Epidermal melanocyte (primary cell): ENCODE results near the gene EVA1C.
"Not testable (repeated sequence)": the region's sequence is repeated elsewhere in the genome, so short reads cannot be mapped to it uniquely, and the experiment has no call there.

Source experiments
- DNase-seq: peaks from one replicate; pipeline ENCODE4 v3.0.0; 2011; ENCODE audit warnings: low spot score; ENCODE audit not compliant: insufficient read length

The EVA1C gene

DNA sequence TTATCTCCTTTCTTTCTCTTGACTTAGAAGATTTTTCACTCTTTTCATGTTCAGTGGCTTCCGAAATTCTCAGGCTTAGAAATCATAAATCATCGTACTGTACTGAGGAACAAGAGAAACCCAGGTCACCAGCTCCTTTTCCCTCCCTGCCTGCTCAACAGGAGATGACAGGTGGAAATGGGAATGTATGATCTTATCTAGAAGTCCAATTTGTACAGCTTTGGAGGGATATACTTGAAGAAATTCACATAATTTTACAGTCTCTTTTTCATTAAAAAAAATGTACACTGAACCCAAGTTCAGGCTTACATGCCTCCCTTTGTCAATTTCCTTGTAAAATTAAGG is 11.7 kb downstream of the EVA1C start:
- no peak for DNase-seq

DNA sequence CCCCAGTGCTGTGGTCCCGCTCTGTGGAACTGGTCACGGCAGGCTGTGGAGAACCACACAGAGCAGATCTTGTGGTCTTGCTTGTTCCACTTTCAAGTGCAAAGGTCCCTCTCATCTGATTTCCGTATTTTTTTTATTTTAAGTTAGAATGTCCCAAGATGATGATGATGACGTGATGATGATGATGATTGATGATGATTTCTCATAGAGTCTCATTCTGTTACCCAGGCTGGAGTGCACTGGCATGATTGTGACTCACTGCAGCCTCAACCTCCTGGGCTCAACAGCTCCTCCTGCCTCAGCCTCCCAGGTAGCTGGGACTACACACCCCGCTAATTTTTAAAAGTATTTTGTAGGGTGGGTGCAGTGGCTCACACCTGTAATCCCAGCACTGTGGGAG is 12.2 kb downstream of the EVA1C start:
- no peak for DNase-seq

DNA sequence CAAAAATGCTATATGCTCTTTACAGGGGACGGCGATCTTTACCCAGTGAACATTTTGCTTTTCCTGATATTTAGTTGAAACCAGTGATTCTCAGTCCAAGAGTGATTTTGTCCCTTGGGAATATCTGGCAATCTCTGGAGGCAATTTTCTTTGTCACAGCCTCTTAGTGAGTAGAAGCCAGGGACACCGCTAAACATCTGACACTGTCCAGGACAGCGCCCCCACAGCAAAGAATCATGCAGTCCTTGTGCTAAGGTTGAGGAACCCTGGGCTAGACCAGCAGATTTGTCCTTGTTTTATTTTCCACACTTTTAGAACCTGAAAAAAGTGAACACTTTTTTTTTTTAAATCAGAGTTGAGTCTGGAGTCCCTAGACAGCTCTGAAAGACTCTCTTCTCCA is 13.1 kb downstream of the EVA1C start:
- no peak for DNase-seq

DNA sequence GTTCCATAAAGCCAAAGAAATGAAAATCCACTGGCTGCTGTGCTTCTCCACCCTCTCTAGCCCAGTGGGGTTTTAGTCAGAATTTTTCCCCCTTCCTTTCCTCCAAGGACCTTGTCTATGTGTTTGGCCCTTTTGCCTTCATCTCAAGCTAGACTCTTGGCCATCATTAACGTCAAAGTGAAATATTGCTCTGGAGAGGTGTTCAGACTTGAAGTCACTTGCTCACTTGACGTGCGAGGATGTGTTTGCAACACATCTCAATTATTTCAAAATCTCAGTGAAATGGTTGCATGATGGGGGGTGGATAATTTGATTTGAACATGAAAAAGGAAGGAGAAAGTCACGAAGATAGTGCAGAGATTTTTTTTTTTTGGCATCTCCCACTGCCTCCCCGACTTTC is 13.6 kb downstream of the EVA1C start:
- DNase-seq = no peak

DNA sequence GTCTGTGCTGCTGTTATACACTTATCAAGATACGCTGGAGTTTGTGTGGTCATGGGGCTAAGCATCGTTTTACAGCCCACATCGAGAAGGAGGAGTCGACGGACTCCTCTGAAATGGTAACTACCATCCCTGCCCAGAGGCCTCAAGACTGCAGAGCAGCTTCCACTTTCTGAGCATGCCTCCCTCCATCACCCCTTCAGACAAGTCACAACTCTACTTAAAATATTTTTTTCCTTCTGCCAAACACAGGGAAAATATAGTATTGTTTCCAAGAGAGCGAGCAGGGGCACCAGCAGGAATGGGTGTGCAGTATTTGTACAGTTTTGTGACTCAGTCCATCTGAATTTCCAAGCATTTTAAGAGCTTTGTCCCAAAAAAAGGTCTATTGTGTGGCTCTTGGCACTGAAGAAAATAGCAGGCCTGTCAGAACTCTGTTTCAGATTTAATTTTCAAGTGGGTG is 14.1 kb downstream of the EVA1C start:
- no peak for DNase-seq

DNA sequence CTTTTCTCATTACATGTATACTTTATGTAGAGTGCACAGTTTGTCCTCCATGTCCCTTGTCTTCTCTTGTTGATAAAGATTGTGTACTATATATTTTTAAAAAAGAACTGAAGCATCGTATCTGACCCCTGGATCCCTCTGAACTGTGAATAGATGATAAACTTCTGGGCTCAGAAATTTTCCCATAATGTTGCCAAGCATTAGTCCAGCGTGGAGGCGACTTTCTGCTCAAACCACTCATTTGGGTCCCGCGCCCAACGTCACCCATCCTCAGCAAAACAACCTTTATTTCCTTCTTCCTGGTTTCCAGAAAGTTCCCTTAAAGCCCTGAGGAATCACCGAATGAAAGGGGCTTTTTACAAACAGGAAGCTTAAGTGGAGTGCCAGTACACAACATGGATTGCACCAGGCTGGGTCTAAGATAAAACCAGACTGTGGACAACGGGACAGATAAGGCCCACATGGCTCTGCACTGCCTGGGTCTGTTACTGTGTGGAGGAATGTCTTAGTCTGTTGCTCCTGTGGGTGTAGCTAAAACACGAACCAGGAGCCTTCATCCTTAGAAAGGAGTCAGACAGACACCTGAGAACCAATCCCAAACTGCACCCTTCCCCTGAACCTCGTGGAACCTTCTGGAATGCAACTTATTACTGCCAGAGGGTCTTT is 15.6 kb downstream of the EVA1C start:
- no peak for DNase-seq

DNA sequence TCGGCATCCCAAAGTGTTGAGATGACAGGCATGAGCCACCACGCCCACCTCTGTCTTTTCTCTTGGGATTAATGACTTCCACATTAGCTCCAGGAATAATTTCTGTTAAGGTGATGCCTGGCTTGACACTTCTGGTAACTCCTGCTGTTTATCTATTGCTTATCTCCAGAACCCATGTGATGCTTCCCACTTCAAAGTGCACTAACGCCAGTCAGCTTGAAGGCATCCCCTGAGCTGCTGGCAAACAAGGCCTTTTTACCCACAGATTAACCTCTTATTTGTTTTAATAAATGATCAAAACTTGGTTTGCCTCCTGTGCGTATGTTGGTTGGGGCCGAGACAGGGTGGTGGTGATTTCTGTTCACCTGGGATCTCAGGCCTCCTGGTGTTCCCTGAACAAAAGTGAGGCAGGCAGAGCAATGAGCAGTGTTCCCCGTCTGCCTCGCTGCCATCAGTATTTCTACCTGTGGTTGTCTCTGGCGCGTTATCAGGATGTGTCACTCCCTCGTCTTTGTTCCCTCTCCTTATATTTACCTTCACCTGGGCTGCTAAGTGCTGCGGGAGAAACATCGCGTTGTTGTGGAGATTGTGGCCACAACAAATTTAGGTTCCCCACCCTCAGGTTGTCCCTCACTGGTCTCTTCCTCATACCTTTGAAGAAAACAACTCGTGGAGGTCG is 20.6 kb downstream of the EVA1C start:
- not testable (repeated sequence) for DNase-seq

DNA sequence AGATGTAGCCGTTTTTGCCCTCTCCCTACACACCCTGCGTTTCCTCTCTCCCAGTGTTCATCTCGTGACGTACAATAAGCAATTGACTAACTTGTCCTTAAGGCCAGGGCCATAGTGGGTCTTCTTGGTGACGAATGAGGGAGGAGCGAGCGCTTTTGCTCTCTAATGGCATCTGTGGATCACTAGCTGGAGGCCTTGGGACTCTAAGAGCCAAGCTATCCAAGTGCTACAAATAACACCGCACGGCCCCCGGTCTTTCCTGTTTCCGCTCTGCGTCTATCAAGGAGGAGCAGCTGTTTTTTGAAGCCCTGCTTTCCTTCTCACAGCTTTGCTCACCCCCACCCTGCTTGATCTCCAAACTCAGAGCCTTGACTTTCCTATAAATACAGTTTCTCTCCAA is 25.2 kb downstream of the EVA1C start:
- no peak for DNase-seq

DNA sequence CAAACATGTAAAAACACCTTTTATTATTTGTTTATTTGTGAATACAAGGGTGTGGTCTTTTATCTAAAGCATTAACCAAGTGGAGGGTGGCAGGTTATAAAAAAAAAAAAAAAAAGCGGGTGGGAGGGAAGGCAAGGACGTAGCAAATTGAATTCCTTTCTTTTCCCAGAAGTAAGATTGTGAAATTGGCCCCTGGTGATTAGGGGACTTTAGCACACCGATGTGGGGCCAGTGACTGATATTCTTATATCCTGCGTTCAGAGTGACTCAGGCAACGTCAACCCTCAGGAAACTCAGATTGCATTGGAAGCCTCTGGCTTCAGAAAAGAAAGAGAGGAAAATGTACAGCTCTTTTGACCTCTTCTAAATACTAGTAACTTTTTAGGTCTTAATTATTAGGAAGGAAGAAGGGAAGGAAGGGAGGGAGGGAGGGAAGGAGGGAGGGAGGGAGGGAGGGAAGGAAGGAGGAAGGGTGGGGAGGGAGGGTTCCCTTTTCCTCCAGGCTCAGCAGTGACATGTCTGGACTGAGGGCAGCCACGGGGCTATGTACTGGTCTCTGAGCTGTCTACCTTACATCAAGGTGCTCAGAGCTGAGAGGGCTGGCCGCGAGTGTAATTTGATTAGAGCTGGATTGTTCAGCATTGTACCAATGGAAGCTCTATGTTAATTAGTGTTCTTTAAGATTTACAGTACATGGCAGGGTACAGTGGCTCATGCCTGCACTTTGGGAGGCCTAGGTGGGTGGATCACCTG is 30.2 kb downstream of the EVA1C start:
- DNase-seq = no peak

DNA sequence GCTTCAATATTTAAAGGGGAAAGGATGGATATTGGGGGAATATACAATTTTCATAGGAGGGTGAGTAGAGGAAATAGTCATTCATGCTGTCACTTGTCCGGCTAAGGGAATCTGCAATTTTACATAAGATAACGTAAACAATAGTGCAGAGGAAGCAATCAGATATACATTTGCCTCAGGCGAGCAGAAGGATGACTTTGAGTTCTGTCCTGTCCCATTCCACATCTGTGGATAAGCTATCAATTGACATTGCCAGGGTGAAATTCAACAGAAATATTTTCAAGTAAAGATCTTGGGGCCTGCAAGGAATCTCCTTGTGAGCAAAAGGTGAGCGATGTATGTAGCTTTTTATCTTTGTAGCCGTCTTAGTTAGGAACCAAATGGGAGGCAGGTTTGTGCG is 32.6 kb downstream of the EVA1C start:
- DNase-seq = no peak

DNA sequence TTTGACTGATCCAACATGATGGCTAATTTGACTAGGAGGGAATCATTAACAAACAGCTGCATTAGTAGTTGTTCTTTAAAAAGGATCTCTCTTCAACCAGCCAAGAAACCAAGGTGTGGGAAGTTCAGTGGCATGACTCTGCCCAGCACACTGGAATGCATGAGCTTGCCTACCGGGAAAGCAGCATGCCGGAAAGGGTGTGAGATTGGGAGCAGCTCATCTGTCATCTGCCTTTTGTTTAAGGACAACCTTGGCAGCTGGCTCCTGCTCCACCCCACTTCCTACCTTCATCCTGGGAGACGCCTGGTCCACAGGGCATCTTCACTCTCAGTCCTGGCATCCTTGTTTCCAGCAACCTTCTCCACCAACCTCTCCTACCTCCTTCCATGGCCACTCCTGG is 33.9 kb downstream of the EVA1C start:
- not testable (repeated sequence) for DNase-seq

DNA sequence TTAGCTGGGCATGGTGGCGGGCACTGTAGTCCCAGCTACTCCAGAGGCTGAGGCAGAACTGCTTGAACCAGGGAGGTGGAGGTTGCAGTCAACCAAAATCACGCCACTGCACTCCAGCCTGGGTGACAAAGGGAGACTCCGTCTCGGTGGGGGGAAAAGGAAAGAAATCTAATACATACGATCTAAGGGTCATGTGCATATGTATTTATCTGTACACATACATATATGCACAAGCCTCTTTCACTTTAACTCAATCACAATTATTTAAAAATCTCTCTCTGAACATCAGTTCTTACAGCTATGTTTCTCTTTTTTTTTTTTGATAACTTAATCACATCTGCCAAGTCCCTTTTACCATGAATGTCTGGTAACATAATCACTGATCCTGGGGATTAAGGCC is 34.7 kb downstream of the EVA1C start:
- DNase-seq = no peak

DNA sequence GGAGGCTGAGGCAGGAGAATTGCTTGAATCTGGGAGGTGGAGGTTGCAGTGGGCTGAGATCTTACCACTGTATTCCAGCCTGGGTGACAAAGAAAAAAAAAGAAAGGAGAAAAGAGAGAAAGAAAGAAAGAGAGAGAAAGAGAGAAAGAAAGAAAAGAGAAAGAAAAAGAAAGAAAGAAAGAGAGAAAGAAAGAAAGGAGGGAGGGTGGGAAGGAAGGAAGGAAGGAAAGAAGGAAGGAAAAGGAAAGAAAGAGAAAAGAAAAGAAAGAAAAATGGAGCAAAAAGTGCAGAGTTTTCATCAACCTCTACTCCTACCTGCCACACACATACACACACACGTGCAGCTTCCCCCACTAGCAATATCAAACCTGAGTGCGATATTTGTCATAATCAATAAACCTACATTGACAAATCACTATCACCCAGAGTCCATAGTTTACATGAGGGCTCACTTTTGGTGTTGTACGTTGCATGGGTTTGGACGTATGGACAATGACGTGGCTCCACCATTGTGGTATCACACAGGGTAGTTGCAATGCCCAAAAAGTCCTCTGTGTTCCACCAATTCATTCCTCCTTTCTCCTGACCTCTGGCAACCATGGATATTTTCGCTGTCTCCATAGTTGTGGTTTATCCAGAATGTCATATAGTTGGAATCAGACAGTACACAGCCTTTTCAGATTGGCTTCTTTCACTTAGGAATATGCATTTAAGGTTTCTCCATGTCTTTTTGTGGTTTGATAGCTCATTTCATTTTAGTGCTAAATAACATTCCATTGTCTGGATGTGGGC is 36.5 kb downstream of the EVA1C start:
- DNase-seq = no peak

DNA sequence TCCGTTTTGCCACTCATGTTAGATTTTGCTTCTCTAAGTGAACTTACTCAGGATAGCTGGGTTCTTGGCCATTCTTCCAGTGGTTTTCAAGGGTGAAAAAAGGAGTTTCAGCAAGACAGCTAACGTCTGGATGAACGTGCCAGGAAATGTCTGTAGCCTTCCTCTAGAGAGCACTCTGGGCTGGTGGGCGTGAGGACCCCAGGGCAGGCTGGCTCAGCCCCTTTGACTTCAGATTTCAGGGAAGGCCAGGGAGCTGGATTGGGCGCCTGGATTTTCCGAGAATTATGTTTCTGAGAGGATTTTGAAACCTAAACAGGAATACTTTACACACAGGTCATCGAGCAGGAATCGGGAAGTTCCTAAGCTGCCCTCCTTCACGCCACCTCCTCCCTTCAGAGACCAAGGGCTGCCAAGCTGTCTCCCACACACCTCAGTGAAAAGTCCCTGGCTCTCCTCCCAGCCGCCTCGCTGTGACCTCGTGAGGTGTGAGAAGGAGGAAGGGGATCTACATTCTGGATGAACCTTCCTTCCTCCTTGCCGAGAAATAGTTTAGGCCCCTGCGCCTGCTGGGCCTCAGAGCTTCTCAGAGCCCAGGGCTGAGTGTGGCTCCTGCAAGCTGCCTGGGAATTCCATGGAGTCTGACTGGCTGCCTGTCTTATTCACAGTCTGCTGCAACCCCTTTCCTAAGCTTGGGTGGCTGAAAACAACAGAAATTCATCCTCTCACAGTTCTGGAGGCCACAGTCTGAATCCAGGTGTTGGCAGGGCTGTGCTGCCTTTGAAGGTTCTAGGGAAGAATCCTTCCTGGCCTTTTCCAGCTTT is 38.6 kb downstream of the EVA1C start:
- not testable (repeated sequence) for DNase-seq

DNA sequence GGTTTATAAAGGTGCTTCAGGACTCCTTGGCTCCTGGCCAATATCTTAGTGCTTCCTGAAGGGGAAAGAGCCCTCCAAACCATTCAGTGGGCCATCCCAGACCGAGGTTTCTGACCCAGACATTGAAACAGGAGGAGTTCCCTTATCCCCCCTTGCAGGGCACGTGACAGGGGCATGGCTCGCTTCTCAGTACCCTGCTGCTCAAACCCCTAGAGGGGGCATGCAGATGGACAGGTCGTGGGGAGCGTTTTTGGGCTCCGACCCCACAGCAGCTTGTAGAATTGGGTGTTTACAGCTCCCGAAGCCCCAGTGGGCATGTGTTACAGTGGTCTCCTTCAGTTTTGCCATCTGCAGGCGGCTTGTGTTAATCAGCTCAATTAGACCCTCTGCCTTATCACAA is 39.7 kb downstream of the EVA1C start:
- DNase-seq = not testable (repeated sequence)

DNA sequence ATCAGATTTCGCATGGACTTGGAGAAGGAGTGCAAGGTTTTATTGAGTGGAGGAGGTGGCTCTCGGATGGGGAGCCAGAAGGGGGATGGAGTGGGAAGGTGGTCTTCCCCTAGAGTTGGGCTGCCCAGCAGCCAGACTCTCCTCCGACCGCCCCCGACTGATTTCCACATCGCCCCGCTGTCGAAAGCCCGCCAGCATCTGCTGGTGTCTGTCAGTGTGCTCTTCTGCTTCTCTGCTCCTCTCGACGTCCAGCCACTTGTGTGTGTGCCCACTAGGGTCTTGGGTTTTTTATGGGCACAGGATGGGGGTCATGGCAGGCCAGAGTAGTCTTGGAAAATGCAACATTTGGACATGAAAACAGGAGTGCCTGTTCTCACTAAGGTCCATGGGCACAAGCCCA is 40.1 kb downstream of the EVA1C start:
- no peak for DNase-seq

DNA sequence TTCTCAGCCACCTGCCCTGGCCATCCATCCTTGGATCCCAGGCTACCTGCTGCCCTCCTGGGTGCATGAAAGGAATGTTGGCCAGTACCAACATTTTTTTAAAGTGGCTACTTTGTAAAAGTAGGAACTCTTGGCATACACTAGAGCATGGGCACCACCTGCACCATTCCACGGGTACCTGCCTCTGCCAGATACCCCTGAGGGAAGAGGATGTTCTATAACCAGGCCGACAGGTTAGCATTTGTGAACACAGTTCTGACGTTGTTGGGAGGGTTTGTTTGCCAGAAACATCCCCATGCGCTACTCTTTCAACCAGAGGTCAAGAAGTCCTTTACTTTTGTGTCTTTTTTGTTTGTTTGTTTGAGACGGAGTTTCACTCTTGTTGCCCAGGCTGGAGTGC is 43.0 kb downstream of the EVA1C start:
- no peak for DNase-seq

DNA sequence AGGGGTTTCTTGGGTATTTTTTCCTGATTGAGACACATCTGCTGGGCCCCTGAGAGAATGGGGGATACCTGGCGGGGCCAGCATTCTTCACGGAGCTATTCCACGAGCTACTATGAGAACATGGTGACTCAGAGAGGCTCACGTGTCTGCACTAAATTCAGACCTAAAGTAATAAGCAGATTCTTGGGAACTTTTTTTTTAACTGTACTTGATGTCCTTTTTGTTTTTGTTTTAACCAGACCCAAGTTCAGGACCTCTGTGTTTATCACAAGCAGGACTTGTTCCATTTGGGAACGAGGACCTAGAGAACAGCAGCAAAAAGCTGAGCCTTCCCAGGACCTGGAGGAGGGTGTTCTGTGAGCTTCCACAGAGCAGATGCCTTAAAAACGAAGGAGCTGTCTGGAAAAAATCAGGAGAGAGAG is 44.0 kb downstream of the EVA1C start:
- no peak for DNase-seq

DNA sequence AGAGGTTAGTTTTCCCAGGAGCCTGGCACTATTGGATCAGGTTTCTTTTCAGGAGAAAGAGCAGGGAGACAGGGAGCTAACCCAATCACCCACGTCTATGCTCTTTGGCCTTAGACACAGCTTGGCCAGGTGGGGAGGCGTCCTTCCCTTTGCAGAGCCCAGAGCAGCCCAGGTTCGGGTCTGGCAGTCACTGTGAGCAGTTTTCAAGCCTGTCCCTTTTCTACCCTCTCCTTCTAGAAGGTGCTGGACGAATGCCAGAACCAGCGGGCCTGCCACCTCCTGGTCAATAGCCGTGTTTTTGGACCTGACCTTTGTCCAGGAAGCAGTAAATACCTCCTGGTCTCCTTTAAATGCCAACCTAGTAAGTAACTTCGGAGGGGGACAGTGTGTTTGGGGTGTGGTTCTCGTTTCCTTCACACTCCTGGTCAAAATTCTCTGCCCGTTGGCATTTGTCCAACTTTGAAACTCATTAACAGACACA is 44.9 kb downstream of the EVA1C start:
- DNase-seq = no peak

DNA sequence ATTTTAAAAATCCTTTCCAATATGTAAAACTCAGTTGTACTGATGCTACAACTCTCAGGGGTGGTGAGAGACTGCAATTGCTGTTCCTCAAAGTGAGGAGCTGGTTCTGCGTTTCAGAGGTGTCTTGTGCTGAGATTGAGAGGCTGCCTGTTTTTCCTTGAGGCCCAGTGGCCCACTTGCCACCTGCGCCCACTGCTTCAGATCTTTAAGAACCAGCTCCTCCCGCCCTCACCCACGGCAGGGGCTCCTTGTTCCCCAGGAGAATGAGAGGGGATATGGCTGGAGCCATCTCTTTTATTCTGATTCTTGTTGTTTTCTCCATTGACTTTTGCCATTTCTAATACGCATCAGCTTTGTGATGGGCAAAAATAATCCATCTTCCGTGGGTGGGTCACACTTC is 45.5 kb downstream of the EVA1C start:
- no peak for DNase-seq

DNA sequence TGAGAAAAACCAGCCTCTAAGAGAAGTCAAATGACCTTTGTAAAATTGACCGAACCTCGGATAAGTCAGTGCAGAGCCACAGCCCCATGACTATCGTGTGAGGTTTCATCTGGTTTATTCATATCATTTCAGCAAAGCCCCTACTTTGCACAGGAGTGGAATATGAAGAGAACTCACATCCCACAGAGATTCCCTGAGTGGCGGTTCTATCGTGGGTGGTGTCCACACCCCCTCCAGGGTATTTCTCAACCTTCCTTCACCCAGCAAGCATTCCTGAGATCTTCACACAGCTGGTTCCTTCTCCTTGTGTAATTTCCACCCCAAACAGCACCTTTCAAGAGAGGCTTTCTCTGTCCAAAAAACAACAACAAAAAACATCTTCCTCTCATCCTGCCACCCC is 47.5 kb downstream of the EVA1C start:
- DNase-seq = no peak
